COLO668 (cell line): ENCODE measurements around the gene NBL1.

Source experiments
- DNase-seq: peaks from one replicate; lab custom pipeline; 2025; ENCODE audit not compliant: unreplicated experiment; lab: John Stamatoyannopoulos, UW

Gene NBL1

GRCh38 chr1:19695772-19696171 lies 51.7 kb downstream of the NBL1 start:
- DNase-seq, result no peak

GRCh38 chr1:19696820-19697219 lies 52.7 kb downstream of the NBL1 start:
- no peak for DNase-seq

GRCh38 chr1:19698181-19698580 lies 54.1 kb downstream of the NBL1 start:
- DNase-seq, result no peak

- DNase-seq, result no peak
Observed at GRCh38 chr1:19700079-19700777, 56.1 kb downstream of the NBL1 start.

GRCh38 chr1:19703280-19703679 lies 59.2 kb downstream of the NBL1 start:
- no peak for DNase-seq

- peak; percentile 71 for DNase-seq
Observed at GRCh38 chr1:19704247-19705113, 60.4 kb downstream of the NBL1 start.

GRCh38 chr1:19705464-19705863 lies 61.4 kb downstream of the NBL1 start:
- DNase-seq, result no peak

- DNase-seq, result no peak
Observed at GRCh38 chr1:19706136-19706535, 62.0 kb downstream of the NBL1 start.
